Choroid plexus epithelial cell (primary cell): ENCODE measurements around the gene TRPC1.

ENCODE experiments used
- DNase-seq: peaks from one replicate; pipeline ENCODE4 v3.0.0-alpha.2; 2010; ENCODE audit warnings: low read depth
- H3K4me3 ChIP-seq: 2 replicates; pipeline ENCODE4 v1.5.1; 2011; ENCODE audit warnings: low read depth, mild to moderate bottlenecking, control low read depth, low read length, moderate library complexity
- CTCF ChIP-seq: conservative IDR thresholded peaks from 2 replicates; pipeline ENCODE4 v1.5.1; 2011; ENCODE audit warnings: low read depth, mild to moderate bottlenecking, control low read depth, inconsistent platforms, low read length, moderate library complexity

Gene TRPC1

DNA sequence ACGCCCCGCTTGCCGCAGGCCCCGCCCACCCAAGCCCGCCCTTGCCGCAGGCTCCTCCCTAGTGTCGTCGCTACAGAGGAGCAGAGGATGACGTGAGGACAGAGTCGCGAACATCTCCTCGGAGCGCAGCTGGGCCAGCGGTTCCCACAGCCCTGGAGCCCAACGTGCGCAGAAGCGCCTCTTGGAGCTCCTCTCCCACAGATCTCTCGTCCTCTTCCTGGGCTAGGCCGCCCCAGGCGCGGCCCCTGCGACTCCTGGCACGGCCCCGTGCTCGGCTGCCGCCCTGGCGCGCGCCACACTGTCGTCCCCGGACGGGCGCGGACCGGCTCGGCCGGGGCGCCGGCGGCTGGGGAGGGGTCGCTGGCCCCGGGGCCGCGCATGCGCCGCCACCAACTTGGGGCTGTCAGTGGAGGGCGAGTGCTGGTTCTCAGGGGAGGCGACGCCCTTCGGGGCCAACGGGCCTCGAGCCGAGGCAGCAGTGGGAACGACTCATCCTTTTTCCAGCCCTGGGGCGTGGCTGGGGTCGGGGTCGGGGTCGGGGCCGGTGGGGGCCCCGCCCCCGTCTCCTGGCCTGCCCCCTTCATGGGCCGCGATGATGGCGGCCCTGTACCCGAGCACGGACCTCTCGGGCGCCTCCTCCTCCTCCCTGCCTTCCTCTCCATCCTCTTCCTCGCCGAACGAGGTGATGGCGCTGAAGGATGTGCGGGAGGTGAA, at the start of gene TRPC1:
TSS of gene TRPC1 (plus strand) at position 67 of the 714 bp plus-strand sequence. CDS start at position 593, 526 bp downstream.
- DNase-seq, result peak; percentile 75
- no peak for TF ChIP-seq CTCF
- H3K4me3 ChIP-seq, result peak within 1 kb of the TSS; percentile 73

- H3K4me3 ChIP-seq, result no peak overlapping the region
- TF ChIP-seq CTCF, result no peak
- DNase-seq, result no peak
These were observed 47.7 kb upstream of the TRPC1 start for GRCh38 chr3:142676151-142676550.

- H3K4me3 ChIP-seq, result no peak overlapping the region
- TF ChIP-seq CTCF, result peak; percentile 27
- peak; percentile 22 for DNase-seq
These were observed 43.1 kb upstream of the TRPC1 start for GRCh38 chr3:142680710-142681109.

- no peak for DNase-seq
- no peak for TF ChIP-seq CTCF
- H3K4me3 ChIP-seq, result no peak overlapping the region
These were observed 33.2 kb upstream of the TRPC1 start for GRCh38 chr3:142690613-142691012.

- no peak overlapping the region for H3K4me3 ChIP-seq
- no peak for TF ChIP-seq CTCF
- DNase-seq, result no peak
These were observed 32.3 kb upstream of the TRPC1 start for GRCh38 chr3:142691527-142691926.

GRCh38 chr3:142693136-142693853, 30.5 kb upstream of the TRPC1 start:
- no peak overlapping the region for H3K4me3 ChIP-seq
- TF ChIP-seq CTCF, result no peak
- no peak for DNase-seq
